NCI-H82 (cell line): ENCODE results near the gene RBM27.
"Not testable (repeated sequence)": the region's sequence is repeated elsewhere in the genome, so short reads cannot be mapped to it uniquely, and the experiment has no call there.

Experiments used
- DNase-seq: peaks from one replicate; lab custom pipeline; 2025; lab: John Stamatoyannopoulos, UW

Gene RBM27

DNA sequence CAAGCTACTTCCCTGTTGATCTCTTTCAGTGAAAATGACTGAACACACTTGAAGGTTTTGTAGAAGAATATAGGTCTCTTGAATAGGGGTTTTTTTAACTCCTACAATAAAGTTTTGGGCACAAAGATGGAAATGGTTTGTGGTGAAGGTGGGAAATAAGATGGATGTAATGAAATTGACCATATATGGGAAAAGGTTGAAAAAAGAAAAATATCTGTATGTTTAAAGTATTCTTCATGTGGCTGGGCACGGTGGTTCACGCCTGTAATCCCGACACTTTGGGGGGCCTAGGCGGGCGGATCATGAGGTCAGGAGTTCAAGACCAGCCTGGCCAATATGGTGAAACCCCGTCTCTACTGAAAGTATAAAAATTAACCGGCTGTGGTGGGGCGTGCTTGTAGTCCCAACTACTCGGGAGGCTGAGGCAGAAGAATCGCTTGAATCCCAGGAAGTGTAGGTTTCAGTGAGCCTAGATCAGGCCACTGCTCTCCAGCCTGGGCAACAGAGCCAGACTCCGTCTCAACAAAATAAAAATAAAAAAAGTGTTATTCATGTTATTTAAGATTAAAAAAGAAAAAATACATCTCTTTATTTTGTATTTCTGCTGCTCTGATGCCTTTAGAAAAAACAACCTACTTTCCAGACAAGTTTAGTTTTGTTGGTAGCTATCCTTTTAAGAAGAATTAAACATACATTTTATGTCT, 2.2 kb downstream of the RBM27 start:
- DNase-seq, result no peak

DNA sequence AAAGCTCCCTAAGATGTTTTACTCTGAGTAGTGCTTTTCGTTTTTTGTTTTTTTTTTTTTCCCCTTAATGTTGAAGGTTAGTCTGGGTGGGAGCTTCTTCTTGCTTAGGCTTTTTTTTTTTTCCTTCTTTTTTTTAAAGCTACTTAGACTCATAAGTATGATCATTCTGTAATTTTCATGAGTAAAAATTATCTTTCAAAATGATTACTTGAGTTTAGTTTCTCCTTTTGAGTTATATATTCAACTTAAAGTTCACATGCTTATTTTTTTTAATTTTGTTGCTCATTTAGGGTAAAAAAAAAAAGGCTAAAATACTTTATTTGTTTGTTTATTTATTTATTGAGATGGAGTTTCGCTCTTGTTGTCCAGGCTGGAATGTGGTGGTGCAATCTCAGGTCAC, 2.9 kb downstream of the RBM27 start:
- DNase-seq, result no peak

DNA sequence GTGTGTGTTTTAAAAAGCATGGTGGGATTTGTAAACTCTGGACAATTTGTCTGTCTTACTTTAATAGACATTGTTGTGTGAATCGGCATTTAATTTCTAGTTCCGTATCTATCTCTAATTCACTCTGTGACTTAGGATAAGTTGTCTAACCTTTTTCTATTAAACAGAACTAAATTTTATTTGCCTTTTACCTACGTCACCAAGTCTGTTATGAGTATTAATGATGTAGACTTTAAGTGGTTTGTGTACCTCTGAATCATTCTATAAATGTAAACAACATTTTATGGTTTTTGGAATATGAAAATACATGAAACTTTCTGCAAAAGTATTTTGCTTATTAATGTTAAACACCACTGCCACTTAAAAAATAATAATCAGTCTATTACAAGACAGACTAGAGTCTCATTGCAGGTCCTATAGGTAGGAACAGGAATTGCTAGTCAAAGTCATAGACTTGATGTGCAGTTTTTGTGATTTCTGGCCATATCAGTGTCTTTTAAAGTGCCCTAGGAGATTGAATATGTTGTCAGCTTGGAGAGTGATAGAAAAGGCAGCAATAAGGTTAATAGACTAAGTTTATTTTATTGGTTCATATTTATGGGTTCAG, 5.6 kb downstream of the RBM27 start:
- DNase-seq, result no peak

DNA sequence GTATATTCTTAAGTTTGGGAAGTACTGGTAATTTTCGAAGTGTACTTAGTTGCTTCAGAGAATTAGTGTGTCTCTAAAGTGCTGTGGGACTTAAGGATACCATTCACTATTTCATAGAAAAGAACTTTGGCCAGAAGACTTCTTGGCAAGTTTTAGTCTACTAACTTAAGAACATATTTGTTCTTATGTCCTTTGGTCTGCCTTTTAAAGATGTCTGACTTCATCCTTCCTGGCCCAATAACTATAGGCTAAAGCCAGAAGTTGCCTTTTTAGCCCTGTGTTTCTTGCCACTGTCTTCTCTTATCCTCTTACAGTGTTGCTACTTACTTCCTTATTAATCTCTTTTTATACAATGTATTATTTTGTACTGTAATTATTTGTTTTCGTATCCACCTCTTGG, 6.3 kb downstream of the RBM27 start:
- DNase-seq, result no peak

DNA sequence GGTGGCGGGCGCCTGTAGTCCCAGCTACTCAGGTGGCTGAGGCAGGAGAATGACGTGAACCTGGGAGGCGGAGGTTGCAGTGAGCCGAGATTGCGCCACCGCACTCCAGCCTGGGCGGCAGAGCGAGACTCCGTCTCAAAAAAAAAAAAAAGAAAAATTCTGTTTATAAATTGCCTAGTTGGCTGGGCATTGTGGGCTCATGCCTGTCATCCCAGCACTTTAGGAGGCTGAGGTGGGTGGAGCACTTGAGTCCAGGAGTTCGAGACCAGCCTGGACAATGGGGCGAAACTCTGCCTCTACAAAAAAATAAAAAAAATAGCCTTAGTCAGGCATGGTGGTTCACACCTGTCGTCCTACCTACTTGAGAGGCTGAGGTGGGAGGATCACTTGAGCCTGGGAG, 7.4 kb downstream of the RBM27 start:
- not testable (repeated sequence) for DNase-seq

DNA sequence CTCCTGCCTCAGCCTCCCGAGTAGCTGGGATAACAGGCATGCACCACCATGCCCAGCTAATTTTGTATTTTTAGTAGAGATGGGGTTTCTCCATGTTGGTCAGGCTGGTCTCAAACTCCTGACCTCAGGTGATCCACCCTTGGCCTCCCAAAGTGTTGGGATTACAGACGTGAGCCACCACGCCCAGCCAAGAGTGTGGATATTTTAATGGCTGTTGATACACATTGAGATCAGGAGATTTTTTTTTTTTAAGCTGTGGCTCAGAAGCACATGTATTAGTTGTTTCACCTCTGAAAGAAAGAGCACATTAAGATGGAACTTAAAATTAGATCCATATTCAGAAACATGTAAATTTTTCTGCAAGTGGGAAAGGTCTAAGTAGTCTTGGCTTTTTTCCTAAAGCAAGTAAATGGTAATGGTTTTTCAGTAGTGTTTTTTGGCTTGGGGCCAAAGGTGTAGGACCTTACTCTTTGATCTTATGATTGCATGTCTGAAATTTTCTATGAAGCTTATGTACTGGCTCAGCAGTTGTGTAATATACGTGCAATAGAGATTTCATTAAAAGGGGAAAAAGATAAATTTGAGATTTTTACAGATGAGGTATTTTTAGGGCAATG, 9.9 kb downstream of the RBM27 start:
- peak; percentile 25 for DNase-seq

DNA sequence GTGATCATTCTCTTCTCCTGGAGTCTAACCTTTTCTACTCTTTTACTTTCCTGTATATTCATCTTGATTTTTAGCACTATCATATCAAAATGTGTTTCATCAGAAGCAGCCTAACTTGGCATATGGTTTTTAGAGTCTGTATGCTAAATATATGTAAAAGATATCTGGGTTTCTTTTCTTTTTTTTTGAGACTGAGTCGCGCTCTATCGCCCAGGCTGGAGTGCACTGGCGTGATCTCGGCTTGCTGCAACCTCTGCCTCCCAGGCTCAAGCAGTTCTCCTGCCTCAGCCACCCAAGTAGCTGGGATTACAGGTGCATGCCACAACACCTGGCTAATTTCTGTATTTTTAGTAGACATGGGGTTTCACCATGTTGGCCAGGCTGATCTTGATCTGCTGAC, 11.5 kb downstream of the RBM27 start:
- not testable (repeated sequence) for DNase-seq

DNA sequence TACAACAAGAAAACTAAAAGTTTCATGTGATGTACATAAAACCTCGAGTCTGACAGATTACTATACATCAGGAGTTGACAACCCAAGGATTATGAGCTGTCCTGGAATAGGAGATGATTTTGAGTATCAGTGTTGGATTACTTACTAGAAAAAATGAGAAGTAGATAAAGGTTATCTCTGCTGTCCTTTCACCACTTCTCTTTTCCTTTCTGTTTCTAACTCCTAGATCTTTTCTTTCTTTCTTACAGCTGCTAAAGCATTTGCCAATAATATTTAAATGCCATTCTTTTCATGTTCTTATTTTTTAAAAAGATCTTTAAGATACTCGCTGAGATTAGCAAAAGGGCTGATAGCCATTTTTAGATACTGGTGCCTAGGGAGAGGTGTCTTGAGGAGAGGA, 14.8 kb downstream of the RBM27 start:
- DNase-seq, result no peak

DNA sequence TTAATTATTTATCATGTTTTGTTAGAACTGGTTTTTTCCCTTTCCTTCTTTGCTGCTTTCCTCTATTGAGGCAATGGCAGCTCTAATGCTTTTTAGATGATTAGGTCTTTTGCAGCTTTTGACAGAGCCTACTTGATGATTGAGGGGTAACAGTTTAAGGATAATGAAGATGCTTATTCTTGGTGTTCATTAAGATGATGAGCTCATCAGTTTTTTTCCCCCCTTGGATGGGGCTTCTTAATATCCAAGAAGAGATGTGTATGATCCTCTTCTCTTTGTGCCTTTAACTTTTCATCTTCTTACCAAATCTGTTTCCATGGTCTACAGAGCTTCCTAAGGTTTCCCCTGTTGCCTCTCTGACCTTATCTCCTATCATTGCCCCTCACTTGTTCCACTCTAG, 15.8 kb downstream of the RBM27 start:
- no peak for DNase-seq

DNA sequence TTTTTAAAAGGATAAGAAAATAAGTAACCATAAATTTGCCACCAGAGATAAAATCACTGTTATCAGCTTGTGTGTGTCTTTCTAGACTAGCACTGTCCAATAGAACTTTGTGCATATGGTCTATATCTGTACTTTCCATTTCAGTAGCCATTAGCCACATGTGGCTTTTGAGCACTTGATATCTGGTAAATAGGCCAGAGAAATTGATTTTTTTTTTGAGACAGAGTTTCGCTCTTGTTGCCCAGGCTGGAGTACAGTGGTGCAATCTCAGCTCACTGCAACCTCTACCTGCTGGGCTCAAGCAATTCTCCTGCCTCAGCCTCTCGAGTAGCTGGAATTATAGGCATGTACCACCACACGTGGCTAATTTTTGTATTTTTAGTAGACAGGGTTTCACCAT, 17.8 kb downstream of the RBM27 start:
- DNase-seq, result no peak

DNA sequence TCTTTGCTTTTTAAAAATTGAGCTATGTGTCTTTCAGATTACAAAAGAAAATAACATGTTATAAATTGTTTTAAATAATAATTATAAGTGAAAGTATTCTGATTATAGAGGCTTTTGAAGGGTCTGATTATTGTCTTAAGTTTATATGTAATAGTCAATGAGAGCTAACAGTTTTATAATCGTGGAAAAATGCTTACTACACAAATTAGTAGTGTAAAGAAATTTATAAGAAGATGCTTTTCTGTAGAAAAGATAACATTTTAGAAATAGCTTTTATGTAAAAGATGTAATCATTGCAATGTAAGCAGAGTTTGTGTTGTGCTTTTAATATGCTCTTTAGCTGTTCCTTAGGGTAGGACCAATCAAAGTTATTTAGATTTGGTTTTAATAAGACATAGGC, 18.6 kb downstream of the RBM27 start:
- DNase-seq, result no peak

DNA sequence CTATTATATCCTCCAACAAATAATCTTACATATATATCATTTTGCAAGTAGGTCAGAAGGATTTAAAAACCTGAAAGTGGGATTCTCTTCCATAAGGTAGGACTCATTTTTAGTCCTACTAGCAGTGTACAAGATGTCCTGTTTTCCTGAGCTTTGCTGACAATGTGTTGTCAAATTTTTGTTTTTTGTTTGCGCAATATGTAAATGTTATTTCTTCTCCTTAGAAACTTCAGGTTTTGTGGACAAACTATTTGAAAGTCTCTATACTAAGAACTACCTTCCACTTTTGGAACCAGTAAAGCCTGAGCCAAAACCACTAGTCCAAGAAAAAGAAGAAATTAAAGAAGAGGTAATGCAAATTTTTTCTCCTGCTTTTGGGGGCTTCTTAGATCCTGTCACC, 19.8 kb downstream of the RBM27 start:
- no peak for DNase-seq

DNA sequence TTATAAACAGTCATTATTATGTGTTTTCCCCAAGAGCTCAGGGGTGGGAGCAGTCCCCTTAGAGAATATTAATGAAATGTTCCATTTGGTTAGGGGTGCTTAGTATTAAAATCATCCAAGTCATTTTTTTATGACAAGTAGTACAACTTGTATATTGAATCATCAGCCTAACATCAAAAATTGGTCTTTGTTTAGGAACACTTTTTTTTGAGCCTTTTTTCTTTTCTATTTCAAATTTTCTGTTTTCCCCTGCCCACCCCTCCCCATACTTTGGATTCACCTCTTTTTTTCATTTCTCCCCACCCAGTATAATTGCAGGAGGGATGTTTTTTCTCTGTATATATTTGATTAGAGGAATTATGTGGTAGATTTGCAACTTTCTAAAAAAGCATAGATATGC, 25.8 kb downstream of the RBM27 start:
- DNase-seq, result no peak

DNA sequence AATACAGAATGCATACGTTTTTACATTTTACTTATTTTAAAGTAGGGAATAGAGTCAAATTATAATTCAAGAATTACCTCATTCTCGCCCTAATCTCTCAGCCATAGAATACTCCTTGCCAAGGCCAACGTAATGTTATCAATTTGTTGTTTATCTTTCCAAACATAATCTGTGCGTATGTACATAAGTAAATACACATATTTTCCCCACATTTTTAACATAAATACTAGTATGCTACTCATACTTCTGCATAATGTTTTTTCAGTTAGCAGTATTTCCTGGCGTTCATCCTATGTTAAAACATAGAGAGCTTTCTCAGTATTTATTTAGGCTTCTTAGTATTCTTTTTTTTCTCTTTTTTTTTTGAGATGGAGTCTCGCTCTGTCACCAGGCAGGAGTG, 28.8 kb downstream of the RBM27 start:
- DNase-seq, result no peak

DNA sequence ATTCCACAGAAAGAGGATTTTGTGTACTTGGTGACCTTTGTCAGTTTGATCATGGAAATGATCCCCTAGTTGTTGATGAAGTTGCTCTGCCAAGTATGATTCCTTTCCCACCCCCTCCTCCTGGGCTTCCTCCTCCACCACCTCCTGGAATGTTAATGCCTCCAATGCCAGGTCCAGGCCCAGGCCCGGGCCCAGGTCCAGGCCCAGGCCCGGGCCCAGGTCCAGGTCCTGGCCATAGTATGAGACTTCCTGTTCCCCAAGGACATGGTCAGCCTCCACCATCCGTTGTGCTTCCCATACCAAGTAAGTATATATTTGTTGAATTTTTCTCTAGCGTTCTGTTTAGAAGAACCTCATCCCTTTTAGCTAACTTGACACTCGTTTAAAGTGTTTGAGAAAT, 30.0 kb downstream of the RBM27 start:
- DNase-seq, result no peak

DNA sequence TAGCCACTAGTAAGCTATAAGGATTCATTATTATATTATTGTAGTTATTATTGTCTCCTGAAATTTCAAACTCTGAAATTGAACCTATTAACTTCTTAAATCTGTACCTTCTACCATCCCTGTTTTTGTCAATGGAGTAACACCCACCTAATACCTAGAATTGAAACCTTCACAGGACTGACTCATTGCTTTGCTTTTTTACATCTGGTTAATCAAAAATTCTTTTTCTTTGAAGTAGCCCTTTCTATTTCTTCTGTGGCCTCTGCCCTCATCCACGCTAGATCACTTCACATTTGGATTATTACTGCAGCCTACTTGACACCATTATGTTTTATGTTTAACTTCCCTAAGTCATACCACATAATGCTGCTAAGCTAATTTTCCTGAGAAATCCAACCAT, 35.6 kb downstream of the RBM27 start:
- DNase-seq, result no peak

DNA sequence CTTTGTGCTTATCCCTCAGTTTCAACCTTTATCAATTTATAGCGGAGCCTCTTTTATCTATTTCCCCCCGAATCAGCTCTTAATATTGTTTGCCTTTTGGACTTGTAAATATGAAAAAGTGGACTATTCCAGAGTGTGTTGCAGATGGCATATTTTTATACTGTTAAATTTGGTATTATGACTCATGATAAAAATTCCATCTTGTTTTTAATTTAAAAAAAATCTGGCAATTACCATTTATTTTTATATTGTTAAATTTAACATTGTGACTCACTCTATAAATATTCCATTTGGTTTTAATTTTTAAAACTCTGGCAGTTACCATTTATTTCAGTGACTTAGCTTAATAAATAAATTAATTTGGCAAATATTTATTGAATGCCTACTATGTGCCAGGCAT, 37.5 kb downstream of the RBM27 start:
- DNase-seq, result no peak

DNA sequence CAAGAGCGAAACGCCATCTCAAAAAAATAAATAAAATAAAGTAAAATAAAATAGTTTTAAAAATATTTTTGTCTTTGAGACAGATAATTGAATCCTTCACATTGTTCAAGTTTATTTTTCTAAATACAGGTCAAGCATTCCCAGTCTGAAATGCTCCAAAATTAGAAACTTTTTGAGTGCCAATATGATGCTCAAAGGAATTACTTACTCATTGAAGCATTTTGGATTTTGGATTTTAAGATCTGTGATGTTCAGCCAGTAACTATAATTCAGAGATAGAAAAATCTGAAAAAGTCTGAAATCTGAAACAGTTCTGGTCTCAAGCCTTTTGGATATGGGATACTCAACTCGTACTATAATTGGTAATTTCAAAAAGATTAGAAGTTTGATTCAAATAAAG, 39.8 kb downstream of the RBM27 start:
- no peak for DNase-seq

DNA sequence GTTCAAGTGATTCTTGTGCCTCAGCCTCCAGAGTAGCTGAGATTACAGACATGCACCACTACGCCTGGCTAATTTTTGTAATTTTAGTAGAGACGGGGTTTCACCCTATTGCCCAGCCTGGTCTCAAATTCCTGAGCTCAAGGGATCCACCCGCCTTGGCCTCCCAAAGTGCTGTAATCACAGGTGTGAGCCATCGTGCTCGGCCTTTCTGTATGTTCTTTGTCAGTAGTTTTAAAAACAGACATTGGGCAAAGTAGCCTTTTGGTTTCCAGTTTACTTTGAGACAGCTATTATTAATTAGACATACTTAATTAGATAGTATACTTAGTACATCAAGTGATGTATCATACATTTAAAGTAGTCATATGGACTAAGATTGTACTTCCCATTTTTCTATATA, 45.2 kb downstream of the RBM27 start:
- DNase-seq, result no peak

DNA sequence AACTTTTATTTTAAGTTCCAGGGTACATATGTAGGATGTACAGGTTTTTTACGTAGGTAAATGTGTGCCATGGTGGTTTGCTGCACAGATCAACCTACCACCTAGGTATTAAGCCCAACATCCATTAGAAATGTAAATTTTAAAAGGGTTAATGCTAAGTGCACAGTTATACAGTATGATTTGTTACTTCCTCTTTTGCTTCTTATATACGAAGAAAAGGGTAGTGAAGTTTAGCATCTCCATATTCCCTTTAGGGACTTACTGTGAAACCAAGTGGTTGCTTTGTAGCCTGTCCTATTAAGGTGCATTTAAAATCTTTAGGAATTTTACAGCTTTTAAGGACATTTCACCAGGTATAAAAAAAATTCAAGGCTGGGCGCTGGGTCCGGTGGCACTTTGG, 46.4 kb downstream of the RBM27 start:
- DNase-seq, result no peak
